IPS DF 19.7 (cell line): ENCODE measurements around the gene PRG2.
A peak's percentile ranks its signal among the peaks of the same experiment; 100 is the strongest.

Experiments
- DNase-seq: peaks from one replicate; pipeline ENCODE4 v3.0.0-alpha.2; 2013; ENCODE audit warnings: low read depth, low spot score

PRG2 gene

DNA sequence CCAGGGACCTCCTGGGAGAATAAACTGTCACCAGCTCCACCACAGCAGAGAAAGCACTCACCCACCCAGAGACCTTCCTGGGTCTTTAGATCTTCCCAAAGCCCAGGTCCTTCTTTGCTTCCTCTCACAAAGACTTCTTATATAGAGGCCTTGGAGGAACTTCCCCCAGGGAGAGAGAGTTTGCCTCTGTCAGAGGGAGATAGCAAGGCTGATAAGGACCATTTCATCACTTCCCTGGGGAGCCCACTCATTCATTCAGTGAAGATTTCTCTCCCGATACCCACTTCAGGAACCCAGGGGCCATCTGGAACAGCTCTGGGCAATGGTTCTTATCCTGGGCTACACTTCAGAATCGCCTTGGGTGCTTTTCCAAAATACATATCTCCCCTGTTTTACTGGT lies at the start of gene PRG2:
PRG2 (minus strand) TSS at position 116 of the 400 bp plus-strand sequence. CDS start 706 bp downstream, outside the sequence.
- DNase-seq = no peak

- no peak for DNase-seq
Measured at GRCh38 chr11:57439786-57440185, 49.3 kb upstream of the PRG2 start.

DNA sequence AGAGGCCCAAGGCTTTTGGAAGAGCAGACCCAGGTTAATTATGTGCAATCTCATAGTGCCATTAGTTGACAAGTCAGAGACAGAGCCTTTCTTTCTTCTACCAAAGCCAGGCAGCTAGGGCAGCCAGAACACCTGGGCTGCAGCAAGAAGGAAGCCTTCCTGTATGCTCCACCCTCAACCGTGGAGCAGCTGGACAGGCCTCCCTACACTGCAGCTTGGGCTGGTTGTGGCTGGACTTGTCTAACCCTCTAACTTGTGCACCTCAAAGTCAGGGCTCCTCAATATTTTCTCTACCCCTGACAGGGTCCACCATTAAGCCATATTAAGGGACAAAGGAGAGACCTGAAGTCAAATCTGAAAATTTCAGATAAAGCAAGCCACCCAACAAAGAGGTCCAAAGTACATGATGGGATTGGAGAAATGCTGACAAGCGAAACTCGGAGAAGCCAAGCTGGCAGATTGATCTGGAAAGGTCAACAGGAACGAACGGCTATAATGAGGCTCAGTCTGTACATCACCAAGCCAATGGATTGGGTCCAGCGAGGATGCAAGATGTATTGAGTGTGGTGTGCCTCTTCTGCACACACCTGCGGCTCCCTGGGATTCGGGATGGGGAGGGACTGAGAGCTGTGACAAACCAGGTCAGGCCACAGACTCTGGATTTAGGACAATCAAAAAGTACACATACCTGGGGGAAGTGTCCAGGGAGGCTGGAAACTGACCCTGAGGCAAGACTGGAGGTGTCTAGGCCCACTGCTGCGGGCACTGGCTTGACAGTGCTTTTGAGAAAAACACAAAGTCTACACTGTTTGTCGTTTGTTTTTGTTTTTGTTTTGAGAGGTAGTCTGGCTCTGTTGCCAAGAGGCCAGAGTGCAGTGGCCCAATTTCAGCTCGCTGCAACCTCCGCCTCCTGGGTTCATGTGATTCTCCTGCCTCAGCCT lies 48.2 kb upstream of the PRG2 start:
- DNase-seq = no peak

DNA sequence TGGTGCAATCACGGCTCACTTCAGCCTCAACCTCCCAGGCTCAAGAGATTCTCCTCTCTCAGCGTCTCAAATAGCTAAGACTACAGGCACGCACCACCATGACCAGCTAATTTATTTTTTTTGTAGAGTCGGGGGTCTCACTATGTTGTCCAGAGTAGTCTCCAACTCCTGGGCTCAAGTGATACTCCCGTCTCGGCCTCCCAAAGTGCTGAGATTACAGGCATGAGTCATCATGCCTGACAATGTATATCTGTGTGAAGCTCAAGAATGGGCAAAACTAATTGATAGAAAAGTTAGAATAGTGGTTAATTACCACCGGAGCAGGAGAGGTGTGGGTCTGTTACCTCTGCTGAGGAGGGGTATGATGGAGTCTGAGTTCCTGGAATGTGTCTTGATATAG lies 45.6 kb upstream of the PRG2 start:
- DNase-seq = no peak

GRCh38 chr11:57434640-57435546 lies 44.4 kb upstream of the PRG2 start:
- no peak for DNase-seq

- no peak for DNase-seq
Measured at GRCh38 chr11:57432714-57433163, 42.3 kb upstream of the PRG2 start.

DNA sequence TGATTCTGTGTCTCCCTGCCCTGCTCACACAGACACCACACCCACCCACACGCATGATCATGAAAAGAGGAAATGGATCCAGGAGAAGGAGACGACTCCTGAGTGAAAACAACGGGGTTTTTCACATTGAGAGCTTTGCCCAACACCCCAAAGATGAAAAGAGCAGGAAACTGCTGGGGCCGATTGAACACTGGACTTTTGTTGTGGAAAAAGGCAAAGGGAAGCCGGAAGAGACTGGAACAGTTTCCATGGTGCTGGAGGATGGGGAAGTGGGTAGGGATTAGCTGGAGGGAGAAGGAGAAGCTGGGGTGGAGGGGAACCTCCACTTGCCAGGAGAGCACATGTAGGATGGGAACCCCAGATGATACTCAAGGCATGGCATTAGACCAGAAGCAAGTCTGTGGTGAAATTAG lies 41.7 kb upstream of the PRG2 start:
- no peak for DNase-seq

- no peak for DNase-seq
Measured at GRCh38 chr11:57430952-57431351, 40.5 kb upstream of the PRG2 start.

DNA sequence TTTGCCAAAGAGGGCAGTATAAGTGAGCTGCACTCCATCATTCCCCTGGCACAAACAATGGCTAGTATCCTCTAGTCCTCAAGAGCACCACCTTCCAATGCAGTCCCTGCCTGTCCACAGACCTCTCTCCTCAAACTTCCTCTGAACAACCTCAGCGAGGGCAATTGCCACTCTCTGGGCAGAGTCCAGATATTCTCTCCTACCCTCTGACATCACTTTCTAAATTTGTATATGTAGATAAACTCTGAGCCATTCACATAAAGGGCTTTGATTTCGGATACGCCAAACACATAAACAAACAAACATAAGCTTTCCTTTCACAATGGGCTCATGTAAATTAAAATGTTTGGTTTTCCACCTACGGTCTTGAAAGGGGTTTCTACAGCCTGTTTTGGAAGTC lies 39.5 kb upstream of the PRG2 start:
- DNase-seq = no peak

DNA sequence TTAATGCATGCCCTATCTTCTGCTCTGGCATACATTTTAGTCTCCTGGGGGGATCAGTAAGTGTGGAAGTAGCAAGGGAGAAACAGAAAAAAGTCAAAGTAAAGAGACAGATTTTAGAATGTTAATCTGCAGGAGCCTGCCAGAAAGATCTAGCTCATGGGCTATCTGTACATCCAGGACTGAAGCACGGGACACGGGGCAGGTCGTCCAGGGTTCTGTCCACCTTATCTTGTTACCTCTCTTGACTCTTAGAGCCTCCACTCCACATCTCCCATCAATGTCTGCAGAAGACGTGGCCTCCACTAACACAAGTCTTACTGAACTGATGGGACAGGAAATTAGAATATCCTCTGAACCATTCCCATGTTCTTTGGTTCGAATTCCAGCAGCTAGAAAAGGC lies 38.2 kb upstream of the PRG2 start:
- DNase-seq = no peak

DNA sequence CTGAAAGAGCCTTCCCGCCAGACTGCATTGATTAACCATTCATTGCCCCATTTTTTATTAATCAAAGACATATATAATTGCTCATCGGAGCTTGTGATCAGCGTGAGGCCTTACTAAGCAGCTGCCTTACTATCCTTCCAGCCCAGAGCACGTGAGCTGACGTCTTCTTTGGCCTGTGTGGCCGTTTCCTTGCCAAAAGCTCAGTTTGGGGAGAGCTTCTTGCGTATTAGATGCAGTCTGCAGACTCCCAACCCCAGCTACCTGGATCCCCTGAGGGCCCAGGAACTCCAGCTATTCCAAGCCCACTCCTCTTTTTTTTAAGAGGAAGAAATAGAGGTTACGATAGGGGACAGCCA lies 37.3 kb upstream of the PRG2 start:
- no peak for DNase-seq

GRCh38 chr11:57426929-57427726 lies 36.7 kb upstream of the PRG2 start, which contains the start of gene SLC43A3:
TSS of gene SLC43A3 (minus strand) at chr11:57427121. CDS start at chr11:57426172, 949 bp downstream.
- DNase-seq = peak; percentile 40

GRCh38 chr11:57426439-57426928 lies 36.0 kb upstream of the PRG2 start:
- DNase-seq = no peak

DNA sequence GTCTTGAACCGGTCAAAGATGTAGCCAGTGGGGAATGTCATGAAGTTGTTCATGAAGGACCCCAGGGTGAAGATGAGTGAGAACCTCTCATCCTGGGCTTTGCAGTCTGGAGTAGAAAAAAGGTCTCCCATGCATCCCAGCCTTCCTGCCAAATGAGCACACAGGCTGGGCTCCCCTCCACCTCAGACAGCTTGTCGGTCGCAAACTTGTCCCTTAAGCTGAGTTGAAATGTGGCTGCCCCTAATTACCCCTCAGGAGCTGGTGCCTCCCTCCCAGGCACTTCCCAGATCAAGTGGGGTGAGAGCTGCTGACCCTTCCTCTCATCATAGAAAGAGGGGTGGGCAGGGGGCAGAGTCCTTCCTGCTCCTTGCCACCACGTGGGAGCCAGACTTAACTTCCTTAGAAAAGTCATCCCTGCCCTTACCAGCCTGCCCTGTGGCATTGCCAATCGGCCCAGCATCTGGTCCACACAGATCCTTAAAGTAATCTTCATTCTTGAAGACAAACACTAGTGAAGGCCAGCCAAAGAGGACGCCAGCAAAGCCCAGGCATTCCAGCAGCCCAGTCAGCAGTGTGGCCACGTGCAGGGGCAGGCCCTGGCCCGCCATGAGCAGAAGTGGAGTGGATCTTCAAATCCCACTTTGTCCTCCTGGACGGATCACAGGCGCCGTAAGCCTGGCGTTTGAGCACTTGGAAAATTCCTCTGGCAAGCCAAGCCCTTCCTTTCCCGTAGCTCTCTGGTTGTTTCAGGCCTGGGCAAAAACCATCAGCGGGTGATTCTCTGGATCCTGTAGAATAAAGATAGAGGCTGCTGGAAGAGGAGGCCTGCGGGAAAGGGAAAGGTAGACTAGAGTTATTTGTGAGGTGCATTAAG lies 35.4 kb upstream of the PRG2 start:
- DNase-seq = no peak

- DNase-seq = no peak
Measured at GRCh38 chr11:57424792-57425564, 34.5 kb upstream of the PRG2 start.

DNA sequence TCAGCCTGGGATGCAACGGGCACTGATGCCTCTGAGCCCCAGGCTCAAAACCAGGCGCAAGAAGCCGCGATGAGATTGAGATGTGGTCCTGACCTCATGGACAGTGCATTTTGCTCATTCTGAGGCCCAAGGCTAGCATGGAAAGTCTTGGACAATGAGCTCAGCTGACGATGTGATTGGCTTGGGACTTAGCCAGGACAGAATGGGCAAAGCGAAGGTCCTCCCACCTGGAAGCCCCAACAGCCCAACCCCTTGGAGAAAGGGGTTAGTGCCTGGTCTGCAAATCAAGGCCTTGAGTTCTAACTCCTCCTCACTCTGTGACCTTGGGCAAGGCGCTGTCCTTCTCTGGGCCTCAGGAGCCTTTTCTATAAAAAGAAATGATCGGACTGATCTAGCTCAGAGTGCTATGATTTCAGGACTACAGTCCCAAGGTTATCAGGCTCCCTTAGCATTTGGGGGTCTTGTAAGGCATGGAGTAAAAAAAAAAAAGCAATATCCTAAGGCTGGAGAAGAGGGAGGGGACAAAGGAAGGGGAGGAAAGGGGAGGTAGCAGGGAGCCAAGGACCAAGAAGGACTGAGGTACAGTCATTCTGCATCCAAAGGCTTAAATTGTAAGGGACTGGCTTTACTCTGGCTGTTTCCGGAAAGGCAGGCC lies 33.8 kb upstream of the PRG2 start:
- DNase-seq = no peak

DNA sequence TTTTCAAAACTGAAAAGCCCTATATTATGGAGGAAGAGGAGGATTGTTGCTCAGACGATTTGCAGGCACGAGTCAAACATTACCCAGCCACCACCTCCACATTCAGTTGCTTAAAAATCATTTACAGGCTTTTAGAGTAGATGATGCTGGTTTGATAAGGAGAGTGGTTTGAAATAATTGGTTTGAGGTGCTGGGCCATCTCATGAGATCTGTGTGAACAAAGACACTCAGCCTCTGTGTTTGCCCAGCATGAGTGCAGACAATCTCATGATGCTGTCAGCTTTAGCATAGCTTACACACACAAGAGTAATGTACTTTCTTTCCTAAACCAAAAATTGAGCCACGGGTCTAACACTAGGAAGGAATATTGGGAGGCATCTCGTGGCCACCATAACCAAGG lies 32.2 kb upstream of the PRG2 start:
- DNase-seq = no peak

DNA sequence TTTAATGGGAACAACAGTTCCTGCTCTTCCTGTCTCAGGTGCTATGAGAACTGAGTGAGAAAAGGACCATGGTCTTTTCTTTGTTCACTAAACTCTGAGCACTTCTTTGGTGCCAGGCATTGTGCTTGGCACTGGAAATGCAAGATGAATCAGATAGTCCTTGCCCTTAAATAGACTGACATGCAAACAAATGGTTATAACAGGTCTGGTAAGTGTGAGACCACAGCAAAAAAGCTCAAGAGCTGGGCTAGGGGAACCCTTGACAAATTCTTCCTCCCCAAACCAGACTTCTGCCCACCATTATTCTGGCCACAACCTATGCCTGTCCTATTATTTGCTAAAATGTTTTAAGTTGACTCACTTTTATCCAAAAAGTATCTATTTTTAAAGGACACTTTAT lies 31.4 kb upstream of the PRG2 start:
- no peak for DNase-seq

DNA sequence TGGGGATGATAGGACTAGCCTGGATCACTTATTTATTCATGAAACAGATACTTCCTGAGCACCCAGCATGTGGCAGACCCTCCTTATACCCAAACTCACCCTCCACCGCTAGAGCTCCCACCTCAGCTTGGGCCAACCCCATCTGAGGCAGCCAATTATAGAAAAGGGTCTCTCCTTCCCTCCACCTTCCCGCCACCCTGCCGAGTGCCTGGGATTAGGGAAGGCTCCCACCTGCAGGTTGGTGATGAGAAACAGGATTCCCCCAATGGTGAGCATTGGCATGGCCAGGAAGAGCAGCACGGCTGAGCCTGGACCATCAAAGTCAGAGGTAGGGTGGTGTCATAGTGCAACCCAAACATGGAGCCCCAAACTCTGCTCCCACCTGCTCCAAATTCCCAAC lies 30.6 kb upstream of the PRG2 start:
- DNase-seq = no peak
